GM13977 (cell line): ENCODE results near the gene SV2C.
A peak's percentile ranks its signal among the peaks of the same experiment; 100 is the strongest.

Experiments used
- DNase-seq: peaks from one replicate; pipeline ENCODE4 v3.0.0; 2012; ENCODE audit warnings: low spot score
- CTCF ChIP-seq: IDR thresholded peaks from 2 replicates; pipeline ENCODE4 v1.5.1; 2012; ENCODE audit warnings: mild to moderate bottlenecking, control low read depth; ENCODE audit not compliant: insufficient read depth; ENCODE audit errors: extremely low read depth, missing control alignments
- in situ Hi-C: fragments of 300-500 bp; cut with MboI; formaldehyde crosslinking; loops from one replicate; pipeline ENCODE4 v1.12.0; 2022; ENCODE audit warnings: low sequenced_read_pairs, low pct_unique_long_range_greater_than_20kb, mixed read lengths, inconsistent platforms; ENCODE audit not compliant: unreplicated experiment

SV2C gene

GRCh38 chr5:76178913-76179312 lies 95.7 kb downstream of the SV2C start:
- no peak for DNase-seq
- no peak for TF ChIP-seq CTCF
- in situ Hi-C loops: no loop called here

DNA sequence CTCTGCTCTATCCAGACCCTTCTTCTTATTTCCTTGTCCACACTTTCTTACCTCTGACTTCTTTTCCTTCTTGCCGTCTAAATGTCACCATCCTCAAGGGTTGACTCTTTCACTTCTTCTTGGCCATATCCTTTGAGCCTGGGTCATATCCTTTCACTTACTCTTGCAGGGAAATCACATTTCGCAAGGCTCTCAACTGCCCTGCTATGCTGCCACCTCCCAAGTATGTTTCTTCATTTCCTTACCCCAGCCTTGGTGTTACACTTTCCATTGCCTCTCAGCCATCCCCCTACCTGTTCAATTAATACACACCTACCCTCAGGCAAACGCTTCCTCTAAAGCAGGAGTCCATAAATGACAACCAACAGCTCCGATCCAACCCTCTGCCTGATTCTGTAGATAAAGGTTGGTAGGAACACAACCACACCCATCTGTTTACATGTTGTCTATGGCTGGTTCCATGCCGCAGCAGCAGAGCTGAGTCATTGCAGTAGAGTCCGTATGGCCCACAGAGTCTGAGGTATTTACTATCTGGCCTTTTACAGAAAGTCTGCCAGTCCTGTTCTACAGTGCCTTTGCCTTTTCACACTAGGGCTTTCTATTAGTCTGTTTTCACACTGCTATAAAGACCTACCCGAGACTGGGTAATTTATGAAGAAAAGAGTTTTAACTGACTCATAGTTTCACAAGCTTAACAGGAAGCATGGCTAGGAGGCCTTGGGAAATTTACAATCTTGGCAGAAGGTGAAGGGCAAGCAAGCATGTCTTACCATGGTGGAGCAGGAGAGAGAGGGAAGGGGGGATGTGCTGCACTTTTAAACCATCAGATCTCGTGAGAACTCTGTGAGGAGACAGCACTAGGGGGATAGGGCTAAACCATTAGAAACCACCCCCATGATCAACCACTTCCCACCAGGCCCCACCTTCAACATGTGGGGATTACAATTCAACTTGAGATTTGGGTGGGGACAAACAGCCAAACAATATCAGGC lies 97.9 kb downstream of the SV2C start:
- in situ Hi-C loops: no loop called here
- TF ChIP-seq CTCF: no peak
- peak; percentile 34 for DNase-seq

DNA sequence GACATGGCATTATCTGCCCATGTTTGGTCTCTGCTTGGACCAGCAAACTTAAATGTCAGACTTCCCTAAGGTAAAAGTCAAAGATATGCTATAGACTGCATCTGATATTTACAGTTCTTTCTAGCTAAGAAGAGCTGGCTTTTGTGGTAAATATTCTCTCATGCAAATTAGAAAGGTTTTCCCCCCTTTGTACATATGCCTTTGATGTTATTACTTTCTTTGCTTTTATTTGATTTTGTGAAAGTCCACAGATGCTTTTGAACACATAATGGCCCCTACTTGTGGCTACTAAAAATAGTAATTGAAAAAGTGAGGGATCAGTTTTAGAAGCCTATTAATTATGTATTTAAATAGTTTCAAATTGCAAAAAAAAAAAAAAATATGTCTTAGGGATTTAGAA lies 104.2 kb downstream of the SV2C start:
- in situ Hi-C loops: no loop called here
- DNase-seq: no peak
- TF ChIP-seq CTCF: no peak

- no peak for TF ChIP-seq CTCF
- no peak for DNase-seq
- in situ Hi-C loops: no loop called here
Observed at GRCh38 chr5:76190356-76190755, 107.2 kb downstream of the SV2C start.

DNA sequence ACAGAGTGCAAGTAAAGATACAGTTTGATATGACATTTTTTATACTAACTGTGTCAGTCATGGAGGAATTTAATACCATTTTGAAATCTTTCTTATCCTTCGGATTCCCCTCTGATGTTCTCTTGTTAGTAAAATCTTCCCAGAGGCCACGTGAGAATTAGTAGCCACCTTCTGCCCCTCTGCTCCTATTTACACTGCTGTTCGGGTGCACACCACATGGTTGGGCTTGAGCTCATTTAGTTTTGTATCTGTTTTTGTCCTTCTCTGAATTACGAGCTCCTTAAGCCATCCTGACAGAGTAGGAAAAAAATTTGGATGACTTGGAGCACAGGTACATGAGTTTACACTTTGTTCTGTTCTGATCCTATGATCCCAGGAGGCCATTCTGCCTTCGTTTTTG lies 109.7 kb downstream of the SV2C start:
- TF ChIP-seq CTCF: no peak
- DNase-seq: no peak
- in situ Hi-C loops: no loop called here

DNA sequence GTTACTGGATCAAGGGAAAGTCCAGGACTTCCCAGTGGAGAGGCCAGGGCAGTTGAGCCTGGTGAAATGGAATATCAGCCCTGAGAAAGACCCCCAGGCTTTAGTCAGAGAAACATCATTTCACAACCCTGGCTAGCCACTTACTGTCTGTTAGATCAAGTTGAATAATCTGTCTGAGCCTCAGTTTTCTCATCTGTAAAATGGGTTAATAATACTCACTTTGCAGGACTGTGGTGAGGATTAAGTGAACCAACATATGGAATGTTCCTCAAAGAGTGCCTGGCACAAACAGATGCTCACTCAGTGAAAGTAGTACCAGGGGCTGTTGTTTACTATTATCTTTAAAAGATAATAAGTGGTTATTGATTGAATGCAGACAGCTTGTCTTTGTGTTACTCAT lies 110.5 kb downstream of the SV2C start:
- TF ChIP-seq CTCF: no peak
- DNase-seq: no peak
- in situ Hi-C loops: no loop called here

DNA sequence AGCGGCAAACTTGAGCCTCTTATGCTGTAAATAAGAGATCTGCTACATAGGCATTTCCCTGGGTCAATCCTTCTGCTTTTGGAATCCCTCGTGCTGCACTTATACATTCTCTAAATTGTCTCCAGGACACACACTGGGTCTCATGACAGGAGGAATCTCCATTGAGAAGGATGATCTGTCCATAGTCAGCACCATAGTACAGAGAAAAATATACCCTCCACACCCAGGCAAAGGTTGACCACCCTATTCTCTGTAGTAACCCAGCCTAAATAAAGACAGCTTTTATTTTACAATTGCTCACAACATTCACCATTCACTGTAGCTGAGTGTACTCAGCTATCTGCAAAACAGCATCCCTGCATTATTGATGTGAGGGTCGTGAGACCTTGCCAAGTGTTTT lies 111.2 kb downstream of the SV2C start:
- no peak for TF ChIP-seq CTCF
- in situ Hi-C loops: no loop called here
- DNase-seq: no peak
